GM23338 (cell line): Measurements from ENCODE around the gene EXOC3L2. TPM values are rescaled to one million over a fixed set of nuclear protein-coding genes. Genes with fewer than 3 reads are reported as not detected.

Experiments used
- ATAC-seq: fragments of 200-7000 bp; cut with Tn5 transposase; 3 replicates; pipeline ENCODE4 v1.9.1; 2020
- DNase-seq: peaks from one replicate; pipeline ENCODE4 v3.0.0-alpha.2; 2015; ENCODE audit warnings: low spot score
- H2AFZ ChIP-seq: fragments of 200-600 bp; sonication (generic); 2 replicates; pipeline ENCODE4 v1.8.0; 2016; ENCODE audit warnings: antibody characterized with exemption, mild to moderate bottlenecking, moderate library complexity
- H3F3A ChIP-seq: fragments of 200-600 bp; sonication (generic); replicated peaks from 2 replicates; pipeline ENCODE4 v1.8.0; 2017; ENCODE audit warnings: antibody characterized with exemption, mixed run types, low read depth
- H3K27ac ChIP-seq: fragments of 200-600 bp; sonication (generic); 2 replicates; pipeline ENCODE4 v1.6.1; 2016; ENCODE audit warnings: low read depth
- H3K27me3 ChIP-seq: fragments of 200-600 bp; sonication (generic); 2 replicates; pipeline ENCODE4 v1.8.0; 2016; ENCODE audit warnings: mild to moderate bottlenecking, mixed run types, moderate library complexity; ENCODE audit not compliant: insufficient read depth
- H3K36me3 ChIP-seq: fragments of 200-600 bp; sonication (generic); 2 replicates; pipeline ENCODE4 v1.8.0; 2016; ENCODE audit warnings: mild to moderate bottlenecking; ENCODE audit not compliant: insufficient read depth
- H3K4me1 ChIP-seq: fragments of 200-600 bp; sonication (generic); 2 replicates; pipeline ENCODE4 v1.8.0; 2016; ENCODE audit warnings: mild to moderate bottlenecking, moderate library complexity; ENCODE audit not compliant: insufficient read depth
- H3K4me2 ChIP-seq: fragments of 200-600 bp; sonication (generic); 2 replicates; pipeline ENCODE4 v1.7.1; 2017; ENCODE audit warnings: mixed run types
- H3K4me3 ChIP-seq: fragments of 200-600 bp; sonication (generic); 2 replicates; pipeline ENCODE4 v1.6.1; 2016; ENCODE audit warnings: mixed run types
- H3K79me2 ChIP-seq: fragments of 200-600 bp; sonication (generic); replicated peaks from 2 replicates; pipeline ENCODE4 v1.8.0; 2017; ENCODE audit warnings: mild to moderate bottlenecking; ENCODE audit not compliant: insufficient read depth
- H3K9me2 ChIP-seq: fragments of 200-600 bp; sonication (generic); 2 replicates; pipeline ENCODE4 v1.8.0; 2017; ENCODE audit not compliant: insufficient read depth
- H4K20me1 ChIP-seq: fragments of 200-600 bp; sonication (generic); replicated peaks from 2 replicates; pipeline ENCODE4 v1.8.0; 2017; ENCODE audit warnings: mild to moderate bottlenecking; ENCODE audit not compliant: insufficient read depth
- H3K27ac Mint-ChIP-seq: 2 replicates; pipeline ENCODE4 v1.8.0; 2020; ENCODE audit warnings: inconsistent platforms, mild to moderate bottlenecking, moderate library complexity, mixed read lengths
- H3K27me3 Mint-ChIP-seq: 3 replicates; pipeline ENCODE4 v1.8.0; 2022; ENCODE audit warnings: low read depth, mild to moderate bottlenecking, moderate library complexity, mixed read lengths, inconsistent platforms; ENCODE audit not compliant: insufficient read depth, poor library complexity
- H3K36me3 Mint-ChIP-seq: 3 replicates; pipeline ENCODE4 v1.8.0; 2021; ENCODE audit warnings: low read depth, mild to moderate bottlenecking, inconsistent platforms, moderate library complexity, mixed read lengths
- H3K4me1 Mint-ChIP-seq: 3 replicates; pipeline ENCODE4 v1.8.0; 2020; ENCODE audit warnings: mild to moderate bottlenecking, inconsistent platforms, mixed read lengths
- H3K4me3 Mint-ChIP-seq: 3 replicates; pipeline ENCODE4 v1.8.0; 2021; ENCODE audit warnings: moderate library complexity, mild to moderate bottlenecking, inconsistent platforms, mixed read lengths
- H3K9me3 Mint-ChIP-seq: 3 replicates; pipeline ENCODE4 v1.8.0; 2020; ENCODE audit warnings: moderate library complexity, mild to moderate bottlenecking, inconsistent platforms, mixed read lengths
- ETS1 ChIP-seq: IDR thresholded peaks from 2 replicates; pipeline ENCODE4 v1.6.1; 2016; ENCODE audit warnings: antibody characterized with exemption
- EZH2 ChIP-seq: fragments of 200-600 bp; sonication (generic); IDR thresholded peaks from one replicate; pipeline ENCODE4 v1.8.0; 2017; ENCODE audit warnings: antibody characterized with exemption, mild to moderate bottlenecking, low read depth; ENCODE audit not compliant: unreplicated experiment
- EZH2phosphoT487 ChIP-seq: fragments of 200-600 bp; sonication (generic); IDR thresholded peaks from one replicate; pipeline ENCODE4 v1.8.1; 2018; ENCODE audit warnings: antibody characterized with exemption; ENCODE audit not compliant: unreplicated experiment
- JUNB ChIP-seq: IDR thresholded peaks from one replicate; pipeline ENCODE4 v1.6.1; 2016; ENCODE audit warnings: antibody characterized with exemption; ENCODE audit not compliant: unreplicated experiment
- POLR2AphosphoS5 ChIP-seq: IDR thresholded peaks from 2 replicates; pipeline ENCODE4 v1.6.1; 2016; ENCODE audit warnings: antibody characterized with exemption, low read depth
- REST ChIP-seq: IDR thresholded peaks from one replicate; pipeline ENCODE4 v1.6.1; 2018; ENCODE audit warnings: antibody characterized with exemption; ENCODE audit not compliant: unreplicated experiment
- STAT1 ChIP-seq: IDR thresholded peaks from one replicate; pipeline ENCODE4 v1.6.1; 2016; ENCODE audit warnings: antibody characterized with exemption; ENCODE audit not compliant: unreplicated experiment
- ZNF331 ChIP-seq: fragments of 250-450 bp; sonication (Bioruptor Pico); IDR thresholded peaks from 2 replicates; pipeline ENCODE4 v1.5.0; 2020; ENCODE audit warnings: low read depth, mild to moderate bottlenecking, moderate library complexity
- polyA plus RNA-seq: library from polyadenylated mRNA; unstranded; fragments of >200 nt; fragmentation: Nextera tagmentation; extraction: Ambion mirVana; gene quantifications from 2 replicates; pipeline ENCODE4 v1.2.1, GENCODE V29; 2016
- total RNA-seq: library from RNA; depleted of rRNA; stranded (reverse); fragments of >200 nt; shearing (Covaris generic); gene quantifications from 2 replicates; pipeline ENCODE4 v1.2.3, GENCODE V29; 2014
- TF ChIP-seq, protein P1 (sequence below), 2 experiments: fragments of 200-600 bp in 1 of 2; sonication (generic) in 1 of 2; conservative IDR thresholded peaks; 2 replicates each; pipeline versions ENCODE4 v1.5.1 to v1.6.1; 2016 to 2017; ENCODE audit warnings: antibody characterized with exemption in 2 of 2, low read depth in 2 of 2, mild to moderate bottlenecking in 2 of 2, moderate library complexity in 1 of 2

The EXOC3L2 gene
- total and polyA plus RNA-seq, 2 experiments from 2014 or later = 2.8 to 3.2 TPM

DNA sequence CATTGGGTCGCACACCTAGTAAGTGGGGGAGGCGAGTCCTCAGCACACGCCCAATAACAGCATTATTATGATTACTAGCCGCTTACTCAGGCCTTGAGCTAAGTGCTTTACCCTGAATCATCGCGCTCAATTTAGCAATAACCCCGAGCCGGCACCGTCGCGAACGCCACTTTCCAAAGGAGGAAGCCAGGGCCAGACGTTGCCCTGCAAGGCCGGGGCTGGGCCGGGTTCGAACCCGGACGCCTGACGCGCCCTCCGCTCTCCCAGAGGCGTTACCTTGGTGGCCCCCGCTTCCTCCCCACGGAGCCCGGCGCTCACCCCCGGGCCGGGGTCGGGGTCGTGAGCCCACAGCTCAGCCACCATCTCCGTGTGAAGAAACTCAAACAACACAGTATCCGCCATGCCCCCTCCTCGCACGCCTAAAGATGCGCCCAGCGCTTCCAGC lies 67.4 kb downstream of the EXOC3L2 start, which contains the start of gene TRAPPC6A:
TRAPPC6A (minus strand) TSS at position 421 of the 445 bp plus-strand sequence; CDS start at position 402, 19 bp downstream.
- Histone ChIP-seq H3K36me3 (no peaks in the 10 kb centered on the region), H4K20me1 (no peaks in the 10 kb centered on the region), H3K4me1 (peaks cover 3% of the 10 kb centered on the region; the same call in 1 of the 2 replicates), H3F3A (0 out of 2 replicates have a peak, but pooled peaks cover 4% of the 10 kb centered on the region), H3K27ac (peak within 1 kb of the TSS; percentile 7), H3K4me2 (peak within 1 kb of the TSS; percentile 98), H3K79me2 (peaks cover 15% of the 10 kb centered on the region), H2AFZ (peak within 1 kb of the TSS; percentile 94), H3K4me3 (peak within 1 kb of the TSS; percentile 64), H3K27me3 (peaks cover 6% of the 10 kb centered on the region; the same call in 1 of the 2 replicates), H3K9me2 (no peaks in the 10 kb centered on the region)
- H3K9me3 Mint-ChIP-seq = no peaks in the 10 kb centered on the region
- ATAC-seq (peak; percentile 8), DNase-seq (peak; percentile 64)
- no peaks in the 10 kb centered on the region; the same call in 2 of the 3 replicates for H3K4me1 Mint-ChIP-seq
- H3K27ac Mint-ChIP-seq = peak within 1 kb of the TSS; percentile 96
- no peak for TF ChIP-seq REST
- TF ChIP-seq POLR2AphosphoS5 = peak; percentile 81
- TF ChIP-seq STAT1 = no peak
- H3K27me3 Mint-ChIP-seq = peaks cover 22% of the 10 kb centered on the region
- H3K36me3 Mint-ChIP-seq = peaks cover 3% of the 10 kb centered on the region; the same call in 1 of the 3 replicates
- H3K4me3 Mint-ChIP-seq = peak within 1 kb of the TSS; percentile 95

GRCh38 chr19:45175515-45176345 lies 69.5 kb downstream of the EXOC3L2 start:
- no peak overlapping the region for H3K27ac ChIP-seq
- H3K4me3 ChIP-seq = no peak overlapping the region
- H2AFZ ChIP-seq = no peak overlapping the region
- no peaks in the 10 kb centered on the region for H3K9me3 Mint-ChIP-seq
- no peaks in the 10 kb centered on the region for H3K9me2 ChIP-seq
- peaks cover 14% of the 10 kb centered on the region for H3K79me2 ChIP-seq
- H3K36me3 Mint-ChIP-seq = no peaks in the 10 kb centered on the region; the same call in 2 of the 3 replicates
- H3K36me3 ChIP-seq = no peaks in the 10 kb centered on the region
- DNase-seq (no peak), ATAC-seq (no peak)
- 0 out of 2 replicates have a peak, but pooled peaks cover 4% of the 10 kb centered on the region for H3F3A ChIP-seq
- H3K4me1 ChIP-seq = 0 out of 2 replicates have a peak, but pooled peaks cover 3% of the 10 kb centered on the region
- H3K27me3 ChIP-seq = peaks cover 6% of the 10 kb centered on the region; the same call in 1 of the 2 replicates
- H3K4me3 Mint-ChIP-seq = peak overlapping the region; percentile 12; the same call in 2 of the 3 replicates
- H4K20me1 ChIP-seq = no peaks in the 10 kb centered on the region; the same call in 1 of the 2 replicates
- no peak overlapping the region for H3K27ac Mint-ChIP-seq
- H3K4me2 ChIP-seq = no peak overlapping the region
- TF ChIP-seq STAT1 (no peak), ETS1 (no peak), ZNF331 (no peak), JUNB (no peak), POLR2AphosphoS5 (no peak), EZH2 (no peak), REST (no peak), EZH2phosphoT487 (no peak)
- TF ChIP-seq, protein P1, sequence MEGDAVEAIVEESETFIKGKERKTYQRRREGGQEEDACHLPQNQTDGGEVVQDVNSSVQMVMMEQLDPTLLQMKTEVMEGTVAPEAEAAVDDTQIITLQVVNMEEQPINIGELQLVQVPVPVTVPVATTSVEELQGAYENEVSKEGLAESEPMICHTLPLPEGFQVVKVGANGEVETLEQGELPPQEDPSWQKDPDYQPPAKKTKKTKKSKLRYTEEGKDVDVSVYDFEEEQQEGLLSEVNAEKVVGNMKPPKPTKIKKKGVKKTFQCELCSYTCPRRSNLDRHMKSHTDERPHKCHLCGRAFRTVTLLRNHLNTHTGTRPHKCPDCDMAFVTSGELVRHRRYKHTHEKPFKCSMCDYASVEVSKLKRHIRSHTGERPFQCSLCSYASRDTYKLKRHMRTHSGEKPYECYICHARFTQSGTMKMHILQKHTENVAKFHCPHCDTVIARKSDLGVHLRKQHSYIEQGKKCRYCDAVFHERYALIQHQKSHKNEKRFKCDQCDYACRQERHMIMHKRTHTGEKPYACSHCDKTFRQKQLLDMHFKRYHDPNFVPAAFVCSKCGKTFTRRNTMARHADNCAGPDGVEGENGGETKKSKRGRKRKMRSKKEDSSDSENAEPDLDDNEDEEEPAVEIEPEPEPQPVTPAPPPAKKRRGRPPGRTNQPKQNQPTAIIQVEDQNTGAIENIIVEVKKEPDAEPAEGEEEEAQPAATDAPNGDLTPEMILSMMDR (conservative IDR thresholded peaks at IDR 0.05; ENCODE audit: low read depth in 2 of 2) = no peak
- no peaks in the 10 kb centered on the region for H3K4me1 Mint-ChIP-seq
- H3K27me3 Mint-ChIP-seq = peaks cover 20% of the 10 kb centered on the region
